HG02759 (cell line): ENCODE data around the gene STUM.
"Not testable (repeated sequence)": the region's sequence is repeated elsewhere in the genome, so short reads cannot be mapped to it uniquely, and the experiment has no call there.

Experiments
- ATAC-seq: cut with Tn5 transposase; IDR thresholded peaks from one replicate; pipeline ENCODE4 v1.9.1; 2021; ENCODE audit warnings: mild to moderate bottlenecking, moderate library complexity; ENCODE audit not compliant: unreplicated experiment

STUM gene

DNA sequence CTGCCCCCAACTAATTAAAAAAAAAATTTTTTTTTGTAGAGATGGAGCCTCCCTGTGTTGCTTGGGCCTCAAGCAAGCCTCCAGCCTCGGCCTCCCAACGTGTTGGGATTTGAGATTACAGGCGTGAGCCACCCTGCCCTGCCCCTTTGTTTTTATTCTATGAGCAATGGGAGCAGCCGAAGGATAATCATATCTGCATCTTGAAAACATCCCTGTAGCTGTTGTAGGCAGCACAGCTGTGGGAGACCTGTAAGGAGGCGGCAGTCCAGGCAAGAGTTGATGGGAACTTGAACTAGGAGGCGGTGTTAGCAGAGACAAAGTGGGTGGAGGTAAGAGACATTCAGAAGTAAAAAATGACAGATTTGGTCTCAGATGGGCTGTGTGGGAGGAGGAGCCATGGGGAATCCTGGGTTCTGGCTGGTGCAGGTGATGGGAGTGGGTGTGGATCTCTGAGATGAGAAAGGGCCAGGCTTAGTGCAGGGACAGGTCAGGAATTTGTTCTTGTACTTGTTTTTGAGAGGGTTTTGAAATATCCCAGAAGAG is 31.3 kb downstream of the STUM start:
- ATAC-seq: no peak

GRCh38 chr1:226580625-226581270 is 32.2 kb downstream of the STUM start:
- no peak for ATAC-seq

DNA sequence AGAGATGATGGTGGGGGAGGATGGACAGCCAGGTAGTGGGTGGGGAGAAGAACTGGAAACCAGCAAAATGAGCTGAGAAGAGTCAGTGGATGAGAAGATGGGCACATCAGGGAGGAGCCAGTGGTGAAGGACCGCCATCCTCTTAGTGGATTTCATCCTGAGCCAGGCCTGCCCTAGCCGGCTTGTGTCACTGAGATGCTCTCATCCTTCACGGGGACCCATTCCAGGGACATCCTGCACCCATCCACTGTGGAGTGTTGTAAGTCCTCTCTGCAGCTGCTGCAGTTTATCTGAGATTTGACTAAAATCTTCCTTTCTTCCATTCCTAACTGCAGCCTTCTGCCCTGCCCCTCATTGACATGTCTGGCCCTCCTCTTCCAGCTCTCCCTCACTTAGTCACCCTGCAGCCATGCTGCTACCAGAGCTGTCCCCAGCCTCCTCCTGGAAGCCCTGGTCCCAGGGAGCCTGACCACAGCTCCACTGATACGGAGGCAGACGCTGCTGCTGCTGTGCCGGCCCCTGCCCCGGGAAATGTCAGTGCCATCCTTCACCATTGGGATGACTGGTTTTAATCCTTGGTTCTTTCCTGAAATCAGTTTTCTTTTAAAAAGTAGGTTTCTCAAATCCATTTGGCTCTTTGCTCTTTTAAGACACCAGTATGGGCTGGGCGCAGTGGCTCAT is 33.2 kb downstream of the STUM start:
- no peak for ATAC-seq

DNA sequence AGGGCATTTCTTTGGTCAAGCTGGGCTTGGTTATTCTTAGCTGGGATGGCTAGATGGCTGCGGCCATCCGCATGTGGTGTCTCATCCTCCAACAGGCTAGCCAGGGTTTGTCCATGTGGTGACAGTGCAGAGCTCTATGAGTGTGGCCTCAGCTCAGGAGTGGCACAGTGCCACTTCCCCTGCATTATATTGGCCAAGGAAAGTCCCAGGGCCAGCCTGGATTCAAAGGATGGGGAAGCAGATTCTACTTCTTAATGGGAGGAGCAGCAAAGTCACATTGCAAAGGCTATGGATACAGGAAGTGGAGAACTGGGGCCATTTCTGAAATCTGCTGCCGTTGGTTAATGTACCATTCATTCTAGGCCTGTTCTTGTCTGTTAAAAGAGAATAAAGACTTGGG is 34.4 kb downstream of the STUM start:
- no peak for ATAC-seq

DNA sequence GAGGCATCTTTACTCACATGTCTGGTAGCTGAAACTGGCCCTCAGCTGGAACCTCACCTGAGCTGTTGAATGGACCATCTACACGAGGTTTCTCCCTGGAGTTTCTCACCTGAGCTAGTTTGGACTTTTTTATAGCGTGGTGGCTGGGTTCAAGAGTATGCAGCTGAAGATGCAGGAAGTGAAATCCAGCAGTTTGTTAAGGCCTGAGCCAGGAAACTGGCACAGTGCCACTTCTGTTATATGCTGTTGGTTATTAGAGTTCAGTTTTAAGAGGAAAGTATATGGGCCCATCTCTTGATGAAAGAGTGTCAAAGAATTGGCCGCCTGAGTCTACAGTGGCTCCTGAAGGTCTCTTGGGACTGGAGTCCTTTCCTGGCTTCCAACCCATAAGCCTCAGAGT is 35.6 kb downstream of the STUM start:
- no peak for ATAC-seq

- ATAC-seq: no peak
Observed at GRCh38 chr1:226586116-226586515, 37.6 kb downstream of the STUM start.

DNA sequence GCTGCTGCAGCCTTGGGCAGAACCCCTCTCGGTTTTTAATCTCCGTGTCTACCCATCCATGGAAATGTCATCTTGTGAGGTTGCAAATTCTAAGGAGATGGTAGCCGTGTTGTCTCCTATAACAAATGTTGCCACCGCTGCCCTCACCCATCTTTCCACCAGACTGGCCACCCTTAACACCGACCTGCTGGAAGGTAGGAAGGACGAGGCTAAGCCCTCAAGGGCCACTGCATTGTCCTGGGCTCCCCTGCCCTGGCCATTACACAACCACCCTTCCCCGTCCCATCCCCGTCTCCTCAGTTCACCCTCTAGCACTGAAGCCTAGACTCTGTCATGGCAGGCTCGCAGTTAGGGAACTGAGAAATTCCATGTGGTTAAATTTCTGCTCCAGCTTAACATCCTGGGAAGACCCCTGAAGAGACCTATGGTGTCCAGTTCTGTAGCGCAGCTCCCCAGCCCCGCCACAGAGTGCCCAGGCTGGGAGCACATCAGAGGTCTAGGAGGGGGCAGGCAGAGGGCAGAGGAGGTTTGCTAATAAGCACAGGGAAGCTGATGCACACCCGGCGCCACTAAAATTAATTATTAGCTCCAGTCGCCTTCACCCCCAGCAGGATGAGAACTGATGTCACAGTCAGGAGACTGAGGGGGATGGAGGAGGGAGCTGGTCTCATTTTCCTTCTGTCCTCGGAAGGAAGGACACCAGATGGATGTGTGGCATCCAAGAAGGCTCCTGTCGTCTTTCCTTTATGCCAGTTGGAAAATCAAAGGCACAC is 38.3 kb downstream of the STUM start:
- ATAC-seq: no peak

DNA sequence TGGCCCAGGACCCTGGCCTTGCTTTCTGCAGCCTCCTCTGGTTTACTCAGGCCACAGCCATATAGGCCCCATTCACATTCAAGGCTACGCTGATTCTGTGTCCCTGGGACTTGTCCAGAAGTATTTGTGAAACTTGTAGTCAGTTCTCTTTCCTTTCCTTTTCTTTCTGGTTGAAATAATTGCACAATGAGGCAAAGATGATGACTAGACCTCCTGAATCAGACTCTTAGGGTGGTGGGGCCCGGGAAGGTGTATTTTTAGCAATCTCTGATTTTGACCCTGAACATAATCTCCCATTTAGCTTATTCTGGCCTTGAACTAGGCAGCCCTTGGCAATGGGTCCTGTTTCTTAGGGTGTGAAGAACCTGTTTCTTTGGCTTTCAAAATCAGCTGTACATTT is 39.9 kb downstream of the STUM start:
- ATAC-seq: no peak

- ATAC-seq: no peak
Observed at GRCh38 chr1:226589008-226589733, 40.6 kb downstream of the STUM start.

GRCh38 chr1:226590614-226591013 is 42.0 kb downstream of the STUM start:
- ATAC-seq: no peak

GRCh38 chr1:226593541-226593940 is 45.0 kb downstream of the STUM start:
- ATAC-seq: no peak

GRCh38 chr1:226596531-226597165 is 48.1 kb downstream of the STUM start:
- ATAC-seq: no peak

- ATAC-seq: no peak
Observed at GRCh38 chr1:226597616-226598454, 49.3 kb downstream of the STUM start.

DNA sequence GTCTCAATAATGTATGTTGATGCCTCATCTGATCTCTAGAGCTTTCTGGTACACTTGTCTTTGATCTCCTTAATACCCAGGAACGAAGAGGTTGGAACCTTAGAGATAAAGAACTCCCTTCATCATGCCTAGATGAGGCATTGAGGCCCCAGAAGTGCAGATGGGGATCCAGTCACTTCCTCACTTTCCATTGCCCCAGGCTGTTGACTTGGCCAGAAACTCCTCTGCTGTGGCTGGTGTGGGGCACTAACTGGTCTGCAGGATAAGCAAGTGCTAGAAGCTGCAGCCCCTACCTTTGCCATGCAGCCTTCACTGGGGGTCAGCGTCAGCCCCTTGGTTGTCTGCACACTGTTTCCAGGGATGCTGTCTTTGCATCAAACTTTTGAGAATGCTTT is 49.9 kb downstream of the STUM start:
- ATAC-seq: no peak

- ATAC-seq: not testable (repeated sequence)
Observed at GRCh38 chr1:226598955-226599354, 50.4 kb downstream of the STUM start.

DNA sequence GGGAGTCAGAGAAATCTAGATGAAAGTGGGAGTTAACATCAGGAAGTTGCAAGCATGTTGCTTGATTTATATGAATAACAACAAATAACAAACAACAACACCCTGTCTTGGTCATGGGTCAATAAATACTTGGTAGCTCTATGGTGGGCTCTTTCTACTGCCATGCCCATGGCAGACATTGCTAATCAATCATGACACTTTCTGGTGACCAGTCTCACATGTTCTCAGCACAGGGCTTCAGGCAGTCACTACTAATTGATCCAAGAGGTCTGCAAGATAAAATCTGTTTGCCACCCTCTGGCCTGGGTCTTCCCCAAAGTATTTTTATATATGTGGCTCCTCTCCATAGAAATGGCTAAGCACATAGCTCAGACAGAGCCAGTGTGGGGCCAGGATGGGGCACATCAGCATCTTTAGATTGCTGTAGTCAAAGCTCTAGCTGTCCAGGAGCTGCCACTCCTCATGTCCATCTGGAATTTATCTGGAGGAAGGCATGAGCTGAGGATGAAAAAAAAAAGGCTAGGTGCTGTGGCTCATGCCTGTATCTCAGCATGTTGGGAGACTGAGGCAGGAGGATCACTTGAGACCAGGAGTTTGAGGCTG is 51.2 kb downstream of the STUM start:
- no peak for ATAC-seq

DNA sequence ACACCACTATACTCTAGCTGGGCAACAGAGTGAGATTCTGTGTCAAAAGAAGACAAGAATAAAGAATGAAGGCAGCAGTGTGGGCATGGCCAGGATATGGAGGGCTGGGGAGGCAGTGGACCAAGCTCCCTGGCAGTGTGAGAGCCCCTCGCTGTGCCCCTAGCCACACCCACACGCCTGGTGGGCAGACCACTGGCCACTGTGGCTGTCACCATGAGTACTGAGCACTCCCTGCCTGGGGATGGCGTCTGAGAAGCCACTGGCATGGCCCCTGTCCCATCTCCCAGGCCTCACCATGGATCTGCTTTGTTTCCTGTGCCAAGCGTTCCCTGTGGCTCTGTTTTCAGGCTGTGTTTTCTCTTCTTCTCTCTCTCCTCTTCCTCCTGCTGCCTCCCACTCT is 51.7 kb downstream of the STUM start:
- no peak for ATAC-seq

DNA sequence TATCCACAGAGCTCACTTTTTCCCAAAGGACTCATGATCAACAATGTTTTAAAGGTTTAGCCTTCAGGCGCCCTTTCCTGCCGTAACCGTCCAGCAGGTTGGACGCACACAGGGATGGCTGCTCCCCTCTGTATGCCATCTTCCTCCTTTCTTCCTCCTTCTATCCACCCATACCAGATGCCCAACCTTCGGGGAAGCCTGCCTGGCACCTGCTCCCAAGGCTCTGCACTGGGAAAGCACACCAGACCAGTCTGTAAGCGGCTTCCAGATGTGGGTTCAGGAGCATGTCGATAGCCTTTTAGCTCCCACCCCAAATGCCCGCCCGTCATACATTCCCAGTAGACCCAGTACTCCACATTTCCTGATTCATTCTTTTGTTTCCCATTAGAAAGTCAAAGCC is 52.9 kb downstream of the STUM start:
- ATAC-seq: no peak
